SK-N-SH (cell line): ENCODE results near the gene GEMIN7. TPM values are rescaled to one million over a fixed set of nuclear protein-coding genes. Genes with fewer than 3 reads are reported as not detected.

ENCODE experiments used
- CTCF ChIA-PET: fragments of 300-600, 350-600 bp; formaldehyde crosslinking; extraction: SDS; loops from one replicate; lab custom pipeline; 2021; lab: Yijun Ruan, JAX
- POLR2A ChIA-PET: fragments of 350-600 bp; sonication (Branson Sonifier 250); formaldehyde crosslinking; extraction: SDS; loops from one replicate; lab custom pipeline; 2020; ENCODE audit warnings: antibody characterized with exemption, inconsistent platforms; lab: Yijun Ruan, JAX
- DNase-seq: peaks from one replicate; pipeline ENCODE4 v3.0.0; 2012
- H2AFZ ChIP-seq: fragments of 200-600 bp; sonication (generic); 2 replicates; pipeline ENCODE4 v1.8.1; 2016; ENCODE audit warnings: antibody characterized with exemption, mild to moderate bottlenecking, low read depth
- H3F3A ChIP-seq: fragments of 200-600 bp; sonication (generic); replicated peaks from 2 replicates; pipeline ENCODE3; 2016; ENCODE audit warnings: antibody characterized with exemption, mild to moderate bottlenecking; ENCODE audit not compliant: insufficient read depth
- H3K27ac ChIP-seq, 2 experiments: fragments of 200-500 bp in 1 of 2; fragments of 200-600 bp in 1 of 2; sonication (Bioruptor generic) in 1 of 2; sonication (generic), shearing (Covaris generic) in 1 of 2; 2 replicates each; pipeline versions ENCODE4 v1.5.1 to v1.6.1; 2014 to 2016; ENCODE audit warnings: low read depth in 2 of 2, inconsistent platforms in 1 of 2, low read length in 1 of 2, mild to moderate bottlenecking in 1 of 2, mixed read lengths in 1 of 2
- H3K27me3 ChIP-seq: fragments of 200-600 bp; sonication (generic), shearing (Covaris generic); 2 replicates; pipeline ENCODE4 v1.6.1; 2016; ENCODE audit warnings: mixed run types; ENCODE audit not compliant: insufficient read depth
- H3K36me3 ChIP-seq, 2 experiments: fragments of 200-500 bp in 1 of 2; fragments of 200-600 bp in 1 of 2; sonication (Bioruptor generic) in 1 of 2; sonication (generic) in 1 of 2; replicated peaks in 1 of 2; 2 replicates each; pipeline versions ENCODE3 to v1.5.1; 2014 to 2016; ENCODE audit warnings: low read length in 1 of 2, mild to moderate bottlenecking in 1 of 2; ENCODE audit not compliant: insufficient read depth in 2 of 2, control insufficient read depth in 1 of 2
- H3K4me1 ChIP-seq, 2 experiments: fragments of 200-500 bp in 1 of 2; fragments of 200-600 bp in 1 of 2; sonication (Bioruptor generic) in 1 of 2; sonication (generic), shearing (Covaris generic) in 1 of 2; 2 replicates each; pipeline versions ENCODE4 v1.5.1 to v1.6.1; 2014 to 2016; ENCODE audit warnings: low read depth in 1 of 2, low read length in 1 of 2, mixed run types in 1 of 2; ENCODE audit not compliant: insufficient read depth in 2 of 2, control insufficient read depth in 1 of 2
- H3K4me2 ChIP-seq: fragments of 200-600 bp; sonication (generic), shearing (Covaris generic); 2 replicates; pipeline ENCODE4 v1.6.1; 2017; ENCODE audit warnings: mixed run types
- H3K4me3 ChIP-seq, 2 experiments: fragments of 200-500 bp in 1 of 2; fragments of 200-600 bp in 1 of 2; sonication (Bioruptor generic) in 1 of 2; sonication (generic), shearing (Covaris generic) in 1 of 2; 2 replicates each; pipeline versions ENCODE4 v1.5.1 to v1.8.1; 2014 to 2016; ENCODE audit warnings: low read depth in 2 of 2, inconsistent platforms in 1 of 2, low read length in 1 of 2, mild to moderate bottlenecking in 1 of 2, mixed read lengths in 1 of 2, moderate library complexity in 1 of 2
- H3K79me2 ChIP-seq: fragments of 200-600 bp; sonication (generic); 2 replicates; pipeline ENCODE4 v1.8.1; 2017; ENCODE audit warnings: mild to moderate bottlenecking; ENCODE audit not compliant: insufficient read depth
- H3K9ac ChIP-seq: fragments of 200-600 bp; sonication (generic); 2 replicates; pipeline ENCODE4 v1.6.1; 2017; ENCODE audit warnings: mixed run types
- H3K9me2 ChIP-seq: fragments of 200-600 bp; sonication (generic); 2 replicates; pipeline ENCODE4 v1.6.1; 2017; ENCODE audit warnings: mixed run types
- H3K9me3 ChIP-seq: fragments of 200-600 bp; sonication (generic); 2 replicates; pipeline ENCODE4 v1.6.1; 2017; ENCODE audit warnings: mixed run types, mild to moderate bottlenecking, moderate library complexity
- H4K20me1 ChIP-seq: fragments of 200-600 bp; sonication (generic); 2 replicates; pipeline ENCODE4 v1.6.1; 2017; ENCODE audit warnings: mild to moderate bottlenecking, mixed run types; ENCODE audit not compliant: insufficient read depth
- CTCF ChIP-seq: fragments of 200-600 bp; sonication (generic); IDR thresholded peaks from 2 replicates; pipeline ENCODE4 v1.6.1; 2017; ENCODE audit warnings: antibody characterized with exemption, mild to moderate bottlenecking, moderate library complexity
- ELF1 ChIP-seq: IDR thresholded peaks from 2 replicates; pipeline ENCODE4 v1.4.0; 2012
- EP300 ChIP-seq, 2 experiments: IDR thresholded peaks; 2 replicates each; pipeline versions ENCODE4 v1.4.0 to v1.6.1; 2012; ENCODE audit warnings: borderline replicate concordance in 1 of 2, low read depth in 1 of 2, low read length in 1 of 2
- EZH2phosphoT487 ChIP-seq: fragments of 200-600 bp; sonication (generic); IDR thresholded peaks from 2 replicates; pipeline ENCODE4 v1.6.1; 2017; ENCODE audit warnings: low read depth, mixed run types, mild to moderate bottlenecking, antibody characterized with exemption, moderate library complexity, borderline replicate concordance
- FOSL2 ChIP-seq: IDR thresholded peaks from 2 replicates; pipeline ENCODE4 v1.4.0; 2012; ENCODE audit warnings: low read depth, mild to moderate bottlenecking, moderate library complexity, borderline replicate concordance
- GATA2 ChIP-seq: sonication (generic); formaldehyde crosslinking; IDR thresholded peaks from 2 replicates; pipeline ENCODE4 v1.5.0; 2020; ENCODE audit warnings: mild to moderate bottlenecking, missing genetic modification reagents
- MAX ChIP-seq: IDR thresholded peaks from 2 replicates; pipeline ENCODE4 v1.4.0; 2012; ENCODE audit warnings: low read depth
- MXI1 ChIP-seq: IDR thresholded peaks from 2 replicates; pipeline ENCODE4 v1.6.1; 2012; ENCODE audit warnings: mild to moderate bottlenecking, low read depth, low read length, improper control_type of control experiment
- NFIC ChIP-seq: IDR thresholded peaks from 2 replicates; pipeline ENCODE4 v1.4.0; 2012; ENCODE audit warnings: borderline replicate concordance
- NRF1 ChIP-seq: IDR thresholded peaks from 2 replicates; pipeline ENCODE4 v1.6.1; 2012; ENCODE audit warnings: low read depth, mild to moderate bottlenecking, low read length
- RAD21 ChIP-seq: IDR thresholded peaks from 2 replicates; pipeline ENCODE4 v1.6.1; 2012; ENCODE audit warnings: mild to moderate bottlenecking, low read length
- SMC3 ChIP-seq: IDR thresholded peaks from 2 replicates; pipeline ENCODE4 v1.6.1; 2012; ENCODE audit warnings: low read depth, low read length, improper control_type of control experiment
- TCF12 ChIP-seq: IDR thresholded peaks from 2 replicates; pipeline ENCODE4 v1.4.0; 2012
- TEAD4 ChIP-seq: IDR thresholded peaks from 2 replicates; pipeline ENCODE4 v1.4.0; 2012; ENCODE audit warnings: mild to moderate bottlenecking, borderline replicate concordance; ENCODE audit not compliant: insufficient read depth
- USF1 ChIP-seq: IDR thresholded peaks from 2 replicates; pipeline ENCODE4 v1.4.0; 2012; ENCODE audit warnings: low read depth, borderline replicate concordance
- USF2 ChIP-seq: fragments of 150-350 bp; IDR thresholded peaks from 2 replicates; pipeline ENCODE4 v1.6.1; 2017; ENCODE audit warnings: antibody characterized with exemption, low read length, low read depth, borderline replicate concordance
- YY1 ChIP-seq: IDR thresholded peaks from 2 replicates; pipeline ENCODE4 v1.4.0; 2012; ENCODE audit warnings: low read depth, mild to moderate bottlenecking
- ZBTB33 ChIP-seq: IDR thresholded peaks from 2 replicates; pipeline ENCODE4 v1.4.0; 2012; ENCODE audit warnings: low read depth, borderline replicate concordance
- WGBS: methylation state at CpG from one replicate; pipeline ENCODE4 v1.1.6; 2017; ENCODE audit warnings: low lambda C conversion rate; 5-methylcytosine and 5-hydroxymethylcytosine counted together
- polyA plus RNA-seq, 3 experiments: library from polyadenylated mRNA; depleted of rRNA; stranded (reverse); fragments of >200 nt; gene quantifications; 2 replicates each; pipeline ENCODE4 v1.2.3, GENCODE V29; 2012

Gene GEMIN7
- polyA plus RNA-seq, 1 of the 3 experiments (the other 2 are of a cell fraction): 28.7 TPM

GRCh38 chr19:45133661-45134060 lies 54.6 kb downstream of the GEMIN7 start:
- POLR2A ChIA-PET: no interaction called here

GRCh38 chr19:45135176-45135885 lies 56.3 kb downstream of the GEMIN7 start:
- Histone ChIP-seq H4K20me1 (peaks cover 26% of the 10 kb centered on the region), H3K9me3 (no peaks in the 10 kb centered on the region), H2AFZ (no peak overlapping the region), H3K27ac (no peak overlapping the region), H3K36me3 (no peaks in the 10 kb centered on the region), H3F3A (no peaks in the 10 kb centered on the region), H3K4me3 (no peak overlapping the region), H3K4me1 (peaks cover 0 to 23% of the 10 kb centered on the region in 2 experiments; a peak in 1 of 4 replicates), H3K9me2 (no peaks in the 10 kb centered on the region), H3K4me2 (no peak overlapping the region), H3K9ac (no peak overlapping the region), H3K27me3 (no peaks in the 10 kb centered on the region), H3K79me2 (peaks cover 63% of the 10 kb centered on the region; the same call in 1 of the 2 replicates)
- 97% methylated on average over 20 of the region's 21 CpGs for WGBS
- no peak for DNase-seq
- ChIA-PET CTCF (interaction anchor here (1.1 to 5.0 kb wide), 3 partner anchors 10 to 113 kb away, joined by 3 to 24 read pairs (median 21); no protein-coding TSS in a partner anchor), POLR2A (no interaction called here)
- no peak for TF ChIP-seq YY1
- no peak for TF ChIP-seq FOSL2
- no peak for TF ChIP-seq TEAD4
- no peak for TF ChIP-seq EP300 (IDR thresholded peaks at IDR 0.05; ENCODE audit: borderline replicate concordance in 1 of 2, low read depth in 1 of 2, low read length in 1 of 2)
- no peak for TF ChIP-seq USF2
- TF ChIP-seq ELF1: no peak
- no peak for TF ChIP-seq EZH2phosphoT487
- TF ChIP-seq MAX: no peak
- TF ChIP-seq ZBTB33: no peak
- no peak for TF ChIP-seq GATA2 (CRISPR knock-in tag)
- no peak for TF ChIP-seq SMC3
- no peak for TF ChIP-seq TCF12
- TF ChIP-seq NRF1: no peak

More at GRCh38 chr19:45133661-45134060, 54.6 kb downstream of the GEMIN7 start:
- Histone ChIP-seq H3K4me2 (no peak overlapping the region), H3K36me3 (no peaks in the 10 kb centered on the region), H4K20me1 (peaks cover 43% of the 10 kb centered on the region), H3K9me2 (no peaks in the 10 kb centered on the region), H2AFZ (no peak overlapping the region), H3K27me3 (no peaks in the 10 kb centered on the region), H3K4me3 (no peak overlapping the region), H3K27ac (no peak overlapping the region), H3K9me3 (no peaks in the 10 kb centered on the region), H3K79me2 (peaks cover 66% of the 10 kb centered on the region; the same call in 1 of the 2 replicates), H3K4me1 (peaks cover 0 to 23% of the 10 kb centered on the region in 2 experiments; a peak in 1 of 4 replicates), H3F3A (no peaks in the 10 kb centered on the region), H3K9ac (no peak overlapping the region)
- no peak for DNase-seq
- 97% methylated on average over 7 of the region's 8 CpGs for WGBS
- CTCF ChIA-PET: no interaction called here
- TF ChIP-seq RAD21 (no peak), NFIC (no peak), USF1 (no peak), MXI1 (no peak), NRF1 (no peak), TCF12 (no peak), CTCF (no peak)
